HEK293 (cell line): ENCODE data around the gene LGALS4.

Experiments used
- CTCF ChIA-PET: fragments of 350-600 bp; formaldehyde crosslinking; extraction: SDS; loops from one replicate; lab custom pipeline; 2021; ENCODE audit warnings: antibody characterized with exemption; lab: Yijun Ruan, JAX
- POLR2A ChIA-PET: fragments of 300-600 bp; formaldehyde crosslinking; extraction: SDS; loops from one replicate; lab custom pipeline; 2020; ENCODE audit warnings: antibody characterized with exemption, inconsistent platforms; lab: Yijun Ruan, JAX
- H3K27ac ChIP-seq: fragments of 200-500 bp; sonication (Bioruptor generic); 2 replicates; pipeline ENCODE4 v1.5.1; 2014; ENCODE audit warnings: low read depth, low read length, control low read depth, inconsistent platforms; ENCODE audit errors: extremely low read depth
- H3K36me3 ChIP-seq, 2 experiments: fragments of 200-500 bp in 1 of 2; sonication (Bioruptor generic) in 1 of 2; 1 replicate in 1 of 2; 2 replicates in 1 of 2; pipeline ENCODE4 v1.5.1; 2014 to 2017; ENCODE audit warnings: inconsistent platforms in 2 of 2, low read length in 2 of 2; ENCODE audit not compliant: control insufficient read depth in 2 of 2, insufficient read depth in 1 of 2
- H3K4me1 ChIP-seq: fragments of 200-500 bp; sonication (Bioruptor generic); 2 replicates; pipeline ENCODE4 v1.5.1; 2014; ENCODE audit warnings: mild to moderate bottlenecking, low read length, inconsistent platforms; ENCODE audit not compliant: control insufficient read depth, insufficient read depth
- H3K4me3 ChIP-seq: 2 replicates; pipeline ENCODE4 v1.5.1; 2011; ENCODE audit warnings: low read depth, mild to moderate bottlenecking, control low read depth, low read length, moderate library complexity
- H3K9me3 ChIP-seq: fragments of 200-500 bp; sonication (Bioruptor generic); 2 replicates; pipeline ENCODE4 v1.5.1; 2014; ENCODE audit warnings: low read depth, low read length, inconsistent platforms; ENCODE audit not compliant: control insufficient read depth, insufficient read depth
- BCL11A ChIP-seq: fragments of 450-650 bp; formaldehyde crosslinking; IDR thresholded peaks from 2 replicates; pipeline ENCODE4 v1.5.1; 2016; ENCODE audit warnings: low read depth, missing biosample characterization, missing genetic modification characterization
- KLF10 ChIP-seq: fragments of 450-650 bp; IDR thresholded peaks from 2 replicates; pipeline ENCODE4 v1.5.1; 2018; ENCODE audit warnings: missing biosample characterization, mild to moderate bottlenecking, missing genetic modification characterization
- MYNN ChIP-seq: fragments of 450-650 bp; formaldehyde crosslinking; IDR thresholded peaks from 2 replicates; pipeline ENCODE4 v1.5.1; 2016; ENCODE audit warnings: missing biosample characterization, missing genetic modification characterization, borderline replicate concordance
- REPIN1 ChIP-seq: fragments of 450-650 bp; formaldehyde crosslinking; IDR thresholded peaks from 2 replicates; pipeline ENCODE4 v1.5.1; 2017; ENCODE audit warnings: missing biosample characterization, missing genetic modification characterization, low read depth
- SP2 ChIP-seq: fragments of 450-650 bp; formaldehyde crosslinking; IDR thresholded peaks from 2 replicates; pipeline ENCODE4 v1.5.1; 2016; ENCODE audit warnings: missing biosample characterization, missing genetic modification characterization
- TCF7L2 ChIP-seq: IDR thresholded peaks from 2 replicates; pipeline ENCODE4 v1.6.1; 2011; ENCODE audit warnings: low read depth, mild to moderate bottlenecking, inconsistent platforms, low read length, moderate library complexity, borderline replicate concordance
- YY1 ChIP-seq: fragments of 450-650 bp; formaldehyde crosslinking; IDR thresholded peaks from 2 replicates; pipeline ENCODE4 v1.5.1; 2018; ENCODE audit warnings: missing biosample characterization, missing genetic modification characterization
- ZBTB48 ChIP-seq: fragments of 450-650 bp; formaldehyde crosslinking; IDR thresholded peaks from 2 replicates; pipeline ENCODE4 v1.5.1; 2016; ENCODE audit warnings: missing biosample characterization, missing genetic modification characterization
- ZNF266 ChIP-seq: fragments of 450-650 bp; formaldehyde crosslinking; IDR thresholded peaks from 2 replicates; pipeline ENCODE4 v1.5.1; 2016; ENCODE audit warnings: missing biosample characterization, missing genetic modification characterization, low read depth
- ZNF549 ChIP-seq: fragments of 450-650 bp; IDR thresholded peaks from 2 replicates; pipeline ENCODE4 v1.5.1; 2018; ENCODE audit warnings: missing biosample characterization, missing genetic modification characterization, mild to moderate bottlenecking, inconsistent platforms, moderate library complexity
- ZNF660 ChIP-seq: fragments of 450-650 bp; IDR thresholded peaks from 2 replicates; pipeline ENCODE4 v1.5.1; 2018; ENCODE audit warnings: missing biosample characterization, mild to moderate bottlenecking, missing genetic modification characterization
- ZNF677 ChIP-seq: fragments of 450-650 bp; IDR thresholded peaks from 2 replicates; pipeline ENCODE4 v1.5.0; 2018; ENCODE audit warnings: missing biosample characterization, mild to moderate bottlenecking, missing genetic modification characterization, moderate library complexity
- ZSCAN30 ChIP-seq: fragments of 450-650 bp; IDR thresholded peaks from 2 replicates; pipeline ENCODE4 v1.5.1; 2018; ENCODE audit warnings: missing biosample characterization, mild to moderate bottlenecking, missing genetic modification characterization, moderate library complexity
- TF ChIP-seq, protein P1 (sequence below): fragments of 450-650 bp; formaldehyde crosslinking; IDR thresholded peaks from 2 replicates; pipeline ENCODE4 v1.5.1; 2016; ENCODE audit warnings: missing biosample characterization, missing genetic modification characterization
- TF ChIP-seq, protein P2 (sequence below): fragments of 450-650 bp; IDR thresholded peaks from 2 replicates; pipeline ENCODE4 v1.5.1; 2018; ENCODE audit warnings: missing biosample characterization, mild to moderate bottlenecking, missing genetic modification characterization
- TF ChIP-seq, protein P3 (sequence below): fragments of 450-650 bp; formaldehyde crosslinking; conservative IDR thresholded peaks from 2 replicates; pipeline ENCODE4 v1.5.1; 2016; ENCODE audit warnings: low read depth, missing biosample characterization, missing genetic modification characterization
- TF ChIP-seq, protein P4 (sequence below): fragments of 450-650 bp; formaldehyde crosslinking; IDR thresholded peaks from 2 replicates; pipeline ENCODE4 v1.5.1; 2016; ENCODE audit warnings: missing biosample characterization, missing genetic modification characterization
- TF ChIP-seq, protein P5 (sequence below): fragments of 450-650 bp; formaldehyde crosslinking; IDR thresholded peaks from 2 replicates; pipeline ENCODE4 v1.5.1; 2016; ENCODE audit warnings: missing biosample characterization, missing genetic modification characterization
- TF ChIP-seq, protein P6 (sequence below): fragments of 450-650 bp; formaldehyde crosslinking; IDR thresholded peaks from 2 replicates; pipeline ENCODE4 v1.5.1; 2016; ENCODE audit warnings: missing biosample characterization, missing genetic modification characterization
- TF ChIP-seq, protein P7 (sequence below): fragments of 450-650 bp; formaldehyde crosslinking; IDR thresholded peaks from 2 replicates; pipeline ENCODE4 v1.5.1; 2016; ENCODE audit warnings: missing biosample characterization, missing genetic modification characterization, low read depth

LGALS4 gene

DNA sequence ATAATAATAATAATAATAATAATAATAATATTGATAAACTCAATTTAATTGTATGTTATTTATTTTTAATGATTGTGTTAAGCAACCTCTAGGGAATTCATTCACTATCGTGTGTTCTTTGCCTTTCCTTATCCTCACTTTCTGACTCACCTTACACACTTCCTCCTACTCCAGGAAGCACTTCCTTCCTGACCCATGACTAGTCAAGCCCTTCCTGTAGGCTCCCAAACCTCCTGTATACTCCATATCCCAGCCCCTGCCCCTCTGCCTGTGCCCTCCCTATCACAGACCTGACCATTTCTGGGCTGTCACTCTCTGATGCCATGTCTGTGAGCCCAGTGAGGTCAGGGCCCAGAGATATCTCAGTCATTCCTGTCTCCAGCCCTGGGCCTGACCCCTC lies 7.6 kb downstream of the LGALS4 start:
- ChIA-PET POLR2A (interaction anchor here (1.0 kb wide), 1 partner anchor 95 kb away, joined by 3 read pairs; the partner anchor contains the start of gene NFKBIB), CTCF (interaction anchor here (0.6 to 1.7 kb wide), 4 partner anchors 19 to 404 kb away, joined by 3 to 6 read pairs (median 3); no protein-coding TSS in a partner anchor)
- Histone ChIP-seq H3K36me3 (no peaks in the 10 kb centered on the region; a peak in 1 of 3 replicates), H3K4me3 (no peak overlapping the region), H3K4me1 (no peaks in the 10 kb centered on the region), H3K27ac (peak overlapping the region; percentile 24; the same call in 1 of the 2 replicates), H3K9me3 (no peaks in the 10 kb centered on the region; the same call in 1 of the 2 replicates)
- TF ChIP-seq ZBTB48 (tag by site-specific recombination), result peak; percentile 31; the same call in 1 of the 2 replicates
- TF ChIP-seq, protein P1, sequence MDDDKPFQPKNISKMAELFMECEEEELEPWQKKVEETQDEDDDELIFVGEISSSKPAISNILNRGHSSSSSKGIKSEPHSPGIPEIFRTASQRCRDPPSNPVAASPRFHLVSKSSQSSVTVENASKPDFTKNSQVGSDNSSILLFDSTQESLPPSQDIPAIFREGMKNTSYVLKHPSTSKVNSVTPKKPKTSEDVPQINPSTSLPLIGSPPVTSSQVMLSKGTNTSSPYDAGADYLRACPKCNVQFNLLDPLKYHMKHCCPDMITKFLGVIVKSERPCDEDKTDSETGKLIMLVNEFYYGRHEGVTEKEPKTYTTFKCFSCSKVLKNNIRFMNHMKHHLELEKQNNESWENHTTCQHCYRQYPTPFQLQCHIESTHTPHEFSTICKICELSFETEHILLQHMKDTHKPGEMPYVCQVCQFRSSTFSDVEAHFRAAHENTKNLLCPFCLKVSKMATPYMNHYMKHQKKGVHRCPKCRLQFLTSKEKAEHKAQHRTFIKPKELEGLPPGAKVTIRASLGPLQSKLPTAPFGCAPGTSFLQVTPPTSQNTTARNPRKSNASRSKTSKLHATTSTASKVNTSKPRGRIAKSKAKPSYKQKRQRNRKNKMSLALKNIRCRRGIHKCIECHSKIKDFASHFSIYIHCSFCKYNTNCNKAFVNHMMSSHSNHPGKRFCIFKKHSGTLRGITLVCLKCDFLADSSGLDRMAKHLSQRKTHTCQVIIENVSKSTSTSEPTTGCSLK (tag by site-specific recombination), result no peak
- TF ChIP-seq ZNF549, result no peak
- TF ChIP-seq, protein P2, sequence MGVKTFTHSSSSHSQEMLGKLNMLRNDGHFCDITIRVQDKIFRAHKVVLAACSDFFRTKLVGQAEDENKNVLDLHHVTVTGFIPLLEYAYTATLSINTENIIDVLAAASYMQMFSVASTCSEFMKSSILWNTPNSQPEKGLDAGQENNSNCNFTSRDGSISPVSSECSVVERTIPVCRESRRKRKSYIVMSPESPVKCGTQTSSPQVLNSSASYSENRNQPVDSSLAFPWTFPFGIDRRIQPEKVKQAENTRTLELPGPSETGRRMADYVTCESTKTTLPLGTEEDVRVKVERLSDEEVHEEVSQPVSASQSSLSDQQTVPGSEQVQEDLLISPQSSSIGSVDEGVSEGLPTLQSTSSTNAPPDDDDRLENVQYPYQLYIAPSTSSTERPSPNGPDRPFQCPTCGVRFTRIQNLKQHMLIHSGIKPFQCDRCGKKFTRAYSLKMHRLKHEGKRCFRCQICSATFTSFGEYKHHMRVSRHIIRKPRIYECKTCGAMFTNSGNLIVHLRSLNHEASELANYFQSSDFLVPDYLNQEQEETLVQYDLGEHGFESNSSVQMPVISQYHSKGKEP, result no peak
- TF ChIP-seq YY1 (tag by site-specific recombination), result no peak
- peak; percentile 58; the same call in 1 of the 2 replicates for TF ChIP-seq REPIN1 (tag by site-specific recombination)
- no peak for TF ChIP-seq MYNN
- TF ChIP-seq, protein P3, sequence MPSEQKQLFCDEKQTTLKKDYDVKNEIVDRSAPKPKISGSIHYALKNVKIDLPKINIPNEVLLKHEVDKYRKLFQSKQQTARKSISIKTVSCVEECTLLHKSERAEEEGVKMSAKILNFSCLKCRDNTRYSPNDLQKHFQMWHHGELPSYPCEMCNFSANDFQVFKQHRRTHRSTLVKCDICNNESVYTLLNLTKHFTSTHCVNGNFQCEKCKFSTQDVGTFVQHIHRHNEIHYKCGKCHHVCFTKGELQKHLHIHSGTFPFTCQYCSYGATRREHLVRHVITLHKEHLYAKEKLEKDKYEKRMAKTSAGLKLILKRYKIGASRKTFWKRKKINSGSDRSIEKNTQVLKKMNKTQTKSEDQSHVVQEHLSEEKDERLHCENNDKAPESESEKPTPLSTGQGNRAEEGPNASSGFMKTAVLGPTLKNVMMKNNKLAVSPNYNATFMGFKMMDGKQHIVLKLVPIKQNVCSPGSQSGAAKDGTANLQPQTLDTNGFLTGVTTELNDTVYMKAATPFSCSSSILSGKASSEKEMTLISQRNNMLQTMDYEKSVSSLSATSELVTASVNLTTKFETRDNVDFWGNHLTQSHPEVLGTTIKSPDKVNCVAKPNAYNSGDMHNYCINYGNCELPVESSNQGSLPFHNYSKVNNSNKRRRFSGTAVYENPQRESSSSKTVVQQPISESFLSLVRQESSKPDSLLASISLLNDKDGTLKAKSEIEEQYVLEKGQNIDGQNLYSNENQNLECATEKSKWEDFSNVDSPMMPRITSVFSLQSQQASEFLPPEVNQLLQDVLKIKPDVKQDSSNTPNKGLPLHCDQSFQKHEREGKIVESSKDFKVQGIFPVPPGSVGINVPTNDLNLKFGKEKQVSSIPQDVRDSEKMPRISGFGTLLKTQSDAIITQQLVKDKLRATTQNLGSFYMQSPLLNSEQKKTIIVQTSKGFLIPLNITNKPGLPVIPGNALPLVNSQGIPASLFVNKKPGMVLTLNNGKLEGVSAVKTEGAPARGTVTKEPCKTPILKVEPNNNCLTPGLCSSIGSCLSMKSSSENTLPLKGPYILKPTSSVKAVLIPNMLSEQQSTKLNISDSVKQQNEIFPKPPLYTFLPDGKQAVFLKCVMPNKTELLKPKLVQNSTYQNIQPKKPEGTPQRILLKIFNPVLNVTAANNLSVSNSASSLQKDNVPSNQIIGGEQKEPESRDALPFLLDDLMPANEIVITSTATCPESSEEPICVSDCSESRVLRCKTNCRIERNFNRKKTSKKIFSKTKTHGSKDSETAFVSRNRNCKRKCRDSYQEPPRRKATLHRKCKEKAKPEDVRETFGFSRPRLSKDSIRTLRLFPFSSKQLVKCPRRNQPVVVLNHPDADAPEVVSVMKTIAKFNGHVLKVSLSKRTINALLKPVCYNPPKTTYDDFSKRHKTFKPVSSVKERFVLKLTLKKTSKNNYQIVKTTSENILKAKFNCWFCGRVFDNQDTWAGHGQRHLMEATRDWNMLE (tag by site-specific recombination), result peak; percentile 68

DNA sequence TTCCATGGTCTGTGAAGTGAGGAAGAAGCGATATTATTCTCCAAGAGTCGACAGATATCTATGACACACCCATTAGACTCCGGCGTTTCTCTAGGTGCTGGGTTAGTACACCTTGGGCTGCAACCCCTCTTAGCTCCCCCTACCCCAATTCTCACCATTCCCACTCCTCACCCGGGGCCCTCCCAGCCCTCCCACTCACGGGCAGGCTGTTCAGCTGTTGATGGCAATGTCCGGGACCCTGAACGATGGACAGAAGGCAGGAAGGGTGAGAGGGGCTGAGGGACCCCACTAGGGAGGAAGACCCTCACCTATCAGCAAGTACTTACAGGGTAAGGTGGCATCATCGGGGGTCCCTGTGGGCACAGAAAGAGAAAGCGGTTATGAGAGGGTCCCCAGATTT lies 9.2 kb downstream of the LGALS4 start:
- Histone ChIP-seq H3K36me3 (no peaks in the 10 kb centered on the region; a peak in 1 of 3 replicates), H3K9me3 (no peaks in the 10 kb centered on the region; the same call in 1 of the 2 replicates), H3K4me3 (no peak overlapping the region), H3K4me1 (no peaks in the 10 kb centered on the region), H3K27ac (no peak overlapping the region)
- ChIA-PET POLR2A (interaction anchor here (0.7 kb wide), 1 partner anchor 112 kb away, joined by 4 read pairs; no protein-coding TSS in a partner anchor), CTCF (interaction anchor here (0.6 to 1.7 kb wide), 2 partner anchors 34 to 155 kb away, joined by 3 to 6 read pairs; no protein-coding TSS in a partner anchor)
- TF ChIP-seq, protein P4, sequence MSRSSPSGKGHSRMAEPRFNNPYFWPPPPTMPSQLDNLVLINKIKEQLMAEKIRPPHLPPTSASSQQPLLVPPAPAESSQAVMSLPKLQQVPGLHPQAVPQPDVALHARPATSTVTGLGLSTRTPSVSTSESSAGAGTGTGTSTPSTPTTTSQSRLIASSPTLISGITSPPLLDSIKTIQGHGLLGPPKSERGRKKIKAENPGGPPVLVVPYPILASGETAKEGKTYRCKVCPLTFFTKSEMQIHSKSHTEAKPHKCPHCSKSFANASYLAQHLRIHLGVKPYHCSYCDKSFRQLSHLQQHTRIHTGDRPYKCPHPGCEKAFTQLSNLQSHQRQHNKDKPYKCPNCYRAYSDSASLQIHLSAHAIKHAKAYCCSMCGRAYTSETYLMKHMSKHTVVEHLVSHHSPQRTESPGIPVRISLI (tag by site-specific recombination), result no peak
- TF ChIP-seq BCL11A (tag by site-specific recombination) (no peak), ZSCAN30 (tag by site-specific recombination) (no peak), TCF7L2 (no peak), ZNF677 (tag by site-specific recombination) (no peak), ZNF660 (tag by site-specific recombination) (no peak), ZNF266 (tag by site-specific recombination) (no peak), KLF10 (tag by site-specific recombination) (no peak), SP2 (tag by site-specific recombination) (no peak)
- TF ChIP-seq, protein P5, sequence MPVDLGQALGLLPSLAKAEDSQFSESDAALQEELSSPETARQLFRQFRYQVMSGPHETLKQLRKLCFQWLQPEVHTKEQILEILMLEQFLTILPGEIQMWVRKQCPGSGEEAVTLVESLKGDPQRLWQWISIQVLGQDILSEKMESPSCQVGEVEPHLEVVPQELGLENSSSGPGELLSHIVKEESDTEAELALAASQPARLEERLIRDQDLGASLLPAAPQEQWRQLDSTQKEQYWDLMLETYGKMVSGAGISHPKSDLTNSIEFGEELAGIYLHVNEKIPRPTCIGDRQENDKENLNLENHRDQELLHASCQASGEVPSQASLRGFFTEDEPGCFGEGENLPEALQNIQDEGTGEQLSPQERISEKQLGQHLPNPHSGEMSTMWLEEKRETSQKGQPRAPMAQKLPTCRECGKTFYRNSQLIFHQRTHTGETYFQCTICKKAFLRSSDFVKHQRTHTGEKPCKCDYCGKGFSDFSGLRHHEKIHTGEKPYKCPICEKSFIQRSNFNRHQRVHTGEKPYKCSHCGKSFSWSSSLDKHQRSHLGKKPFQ (tag by site-specific recombination), result no peak
- TF ChIP-seq, protein P6, sequence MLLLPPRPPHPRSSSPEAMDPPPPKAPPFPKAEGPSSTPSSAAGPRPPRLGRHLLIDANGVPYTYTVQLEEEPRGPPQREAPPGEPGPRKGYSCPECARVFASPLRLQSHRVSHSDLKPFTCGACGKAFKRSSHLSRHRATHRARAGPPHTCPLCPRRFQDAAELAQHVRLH (tag by site-specific recombination), result no peak
- TF ChIP-seq, protein P7, sequence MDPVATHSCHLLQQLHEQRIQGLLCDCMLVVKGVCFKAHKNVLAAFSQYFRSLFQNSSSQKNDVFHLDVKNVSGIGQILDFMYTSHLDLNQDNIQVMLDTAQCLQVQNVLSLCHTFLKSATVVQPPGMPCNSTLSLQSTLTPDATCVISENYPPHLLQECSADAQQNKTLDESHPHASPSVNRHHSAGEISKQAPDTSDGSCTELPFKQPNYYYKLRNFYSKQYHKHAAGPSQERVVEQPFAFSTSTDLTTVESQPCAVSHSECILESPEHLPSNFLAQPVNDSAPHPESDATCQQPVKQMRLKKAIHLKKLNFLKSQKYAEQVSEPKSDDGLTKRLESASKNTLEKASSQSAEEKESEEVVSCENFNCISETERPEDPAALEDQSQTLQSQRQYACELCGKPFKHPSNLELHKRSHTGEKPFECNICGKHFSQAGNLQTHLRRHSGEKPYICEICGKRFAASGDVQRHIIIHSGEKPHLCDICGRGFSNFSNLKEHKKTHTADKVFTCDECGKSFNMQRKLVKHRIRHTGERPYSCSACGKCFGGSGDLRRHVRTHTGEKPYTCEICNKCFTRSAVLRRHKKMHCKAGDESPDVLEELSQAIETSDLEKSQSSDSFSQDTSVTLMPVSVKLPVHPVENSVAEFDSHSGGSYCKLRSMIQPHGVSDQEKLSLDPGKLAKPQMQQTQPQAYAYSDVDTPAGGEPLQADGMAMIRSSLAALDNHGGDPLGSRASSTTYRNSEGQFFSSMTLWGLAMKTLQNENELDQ (tag by site-specific recombination), result no peak
